Thoracic aorta (tissue), 2 donors: ENCODE results near the gene GALR3. TPM values are rescaled to one million over a fixed set of nuclear protein-coding genes. Genes with fewer than 3 reads are reported as not detected.

Experiments
- ATAC-seq: fragments of 150-250 bp; one replicate; pipeline ENCODE4 v1.8.0; 2017; ENCODE audit warnings: low read depth; ENCODE audit not compliant: insufficient number of reproducible peaks, low FRiP score
- DNase-seq: peaks from one replicate; pipeline ENCODE4 v3.0.0-alpha.2; 2020; ENCODE audit warnings: low spot score
- H3K27ac ChIP-seq, 2 donors: fragments of 200-600 bp; sonication (generic); 1 replicate in 1 of 2; 2 replicates in 1 of 2; pipeline ENCODE4 v1.5.1; 2016; ENCODE audit warnings: mild to moderate bottlenecking in 2 of 2, moderate library complexity in 2 of 2
- H3K27me3 ChIP-seq: fragments of 200-600 bp; sonication (generic); replicated peaks from 2 replicates; pipeline ENCODE4 v1.6.0; 2016; ENCODE audit warnings: mild to moderate bottlenecking; ENCODE audit not compliant: insufficient read depth
- H3K36me3 ChIP-seq: fragments of 200-600 bp; sonication (generic); one replicate; pipeline ENCODE4 v1.5.1; 2016
- H3K4me1 ChIP-seq, 2 donors: fragments of 200-600 bp; sonication (generic); 1 replicate in 1 of 2; 2 replicates in 1 of 2; pipeline versions ENCODE4 v1.5.1 to v1.6.0; 2016; ENCODE audit warnings: low read depth in 2 of 2, mild to moderate bottlenecking in 1 of 2; ENCODE audit not compliant: control insufficient read depth in 1 of 2
- H3K4me3 ChIP-seq: fragments of 200-600 bp; sonication (generic); 2 replicates; pipeline ENCODE4 v1.5.1; 2016; ENCODE audit warnings: mild to moderate bottlenecking
- H3K9me3 ChIP-seq: fragments of 200-600 bp; sonication (generic); 2 replicates; pipeline ENCODE4 v1.5.1; 2016
- total RNA-seq, 2 donors: library from RNA; depleted of rRNA; stranded (reverse); fragments of >200 nt; gene quantifications; one replicate each; pipeline versions ENCODE4 v1.1.0 to v1.2.3, GENCODE V29; 2016
- TF ChIP-seq, protein P1 (sequence below): fragments of 200-600 bp; sonication (generic); IDR thresholded peaks from one replicate; pipeline ENCODE4 v1.5.1; 2019; ENCODE audit warnings: antibody characterized with exemption

GALR3 gene
- total RNA-seq, 2 donors from 2014 or later = not detected

GRCh38 chr22:37854946-37855345 lies 31.8 kb downstream of the GALR3 start:
- H3K27ac ChIP-seq = no peak overlapping the region
- H3K36me3 ChIP-seq = peaks cover 41% of the 10 kb centered on the region
- H3K27me3 ChIP-seq = no peaks in the 10 kb centered on the region
- TF ChIP-seq, protein P1, sequence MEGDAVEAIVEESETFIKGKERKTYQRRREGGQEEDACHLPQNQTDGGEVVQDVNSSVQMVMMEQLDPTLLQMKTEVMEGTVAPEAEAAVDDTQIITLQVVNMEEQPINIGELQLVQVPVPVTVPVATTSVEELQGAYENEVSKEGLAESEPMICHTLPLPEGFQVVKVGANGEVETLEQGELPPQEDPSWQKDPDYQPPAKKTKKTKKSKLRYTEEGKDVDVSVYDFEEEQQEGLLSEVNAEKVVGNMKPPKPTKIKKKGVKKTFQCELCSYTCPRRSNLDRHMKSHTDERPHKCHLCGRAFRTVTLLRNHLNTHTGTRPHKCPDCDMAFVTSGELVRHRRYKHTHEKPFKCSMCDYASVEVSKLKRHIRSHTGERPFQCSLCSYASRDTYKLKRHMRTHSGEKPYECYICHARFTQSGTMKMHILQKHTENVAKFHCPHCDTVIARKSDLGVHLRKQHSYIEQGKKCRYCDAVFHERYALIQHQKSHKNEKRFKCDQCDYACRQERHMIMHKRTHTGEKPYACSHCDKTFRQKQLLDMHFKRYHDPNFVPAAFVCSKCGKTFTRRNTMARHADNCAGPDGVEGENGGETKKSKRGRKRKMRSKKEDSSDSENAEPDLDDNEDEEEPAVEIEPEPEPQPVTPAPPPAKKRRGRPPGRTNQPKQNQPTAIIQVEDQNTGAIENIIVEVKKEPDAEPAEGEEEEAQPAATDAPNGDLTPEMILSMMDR = no peak
- H3K4me1 ChIP-seq = peaks cover 9 to 38% of the 10 kb centered on the region in 2 donors
- DNase-seq (no peak), ATAC-seq (no peak)
- no peaks in the 10 kb centered on the region for H3K9me3 ChIP-seq
- H3K4me3 ChIP-seq = no peak overlapping the region

- no peak for DNase-seq
- peaks cover 45% of the 10 kb centered on the region for H3K36me3 ChIP-seq
- ATAC-seq = no peak
- peaks cover 4 to 37% of the 10 kb centered on the region in 2 donors for H3K4me1 ChIP-seq
- TF ChIP-seq, protein P1 = no peak
- no peaks in the 10 kb centered on the region for H3K27me3 ChIP-seq
- no peak overlapping the region for H3K27ac ChIP-seq
- H3K9me3 ChIP-seq = no peaks in the 10 kb centered on the region
- H3K4me3 ChIP-seq = no peak overlapping the region
Measured at GRCh38 chr22:37855462-37855861, 32.3 kb downstream of the GALR3 start.

DNA sequence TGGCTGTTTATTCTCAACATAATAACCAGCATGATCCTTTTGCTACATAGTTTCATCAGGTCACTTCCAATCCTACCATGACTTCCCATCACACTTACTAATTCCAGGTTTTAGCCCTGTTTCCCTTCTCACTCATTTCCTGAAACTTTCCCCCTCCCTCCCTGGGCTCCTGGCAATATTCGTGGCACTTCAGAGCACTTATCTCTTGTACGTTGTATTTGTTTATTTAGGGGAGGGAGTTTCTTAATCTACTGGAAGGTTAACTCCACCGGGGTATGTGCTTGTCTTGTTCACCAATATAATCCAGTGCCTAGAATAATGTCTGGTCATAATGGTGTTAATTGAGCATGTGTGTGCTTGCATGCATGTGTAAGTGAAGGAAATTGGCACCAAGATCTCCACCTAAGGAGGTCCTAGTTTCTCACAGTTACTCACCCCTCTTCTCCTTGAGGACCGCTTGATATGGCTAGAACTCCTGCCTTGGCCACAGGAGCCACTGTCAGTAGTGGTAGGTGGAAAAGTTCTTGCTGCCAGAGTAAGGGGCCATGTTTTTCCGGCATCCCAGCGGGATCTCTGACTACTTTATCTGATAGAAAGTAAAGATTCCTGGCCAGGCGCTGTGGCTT lies 37.7 kb downstream of the GALR3 start:
- H3K27me3 ChIP-seq = no peaks in the 10 kb centered on the region
- no peak overlapping the region for H3K27ac ChIP-seq
- H3K4me3 ChIP-seq = no peak overlapping the region
- TF ChIP-seq, protein P1 = no peak
- no peak for ATAC-seq
- no peaks in the 10 kb centered on the region for H3K9me3 ChIP-seq
- DNase-seq = no peak
- H3K4me1 ChIP-seq = peaks cover 0 to 20% of the 10 kb centered on the region in 2 donors
- peaks cover 67% of the 10 kb centered on the region for H3K36me3 ChIP-seq

DNA sequence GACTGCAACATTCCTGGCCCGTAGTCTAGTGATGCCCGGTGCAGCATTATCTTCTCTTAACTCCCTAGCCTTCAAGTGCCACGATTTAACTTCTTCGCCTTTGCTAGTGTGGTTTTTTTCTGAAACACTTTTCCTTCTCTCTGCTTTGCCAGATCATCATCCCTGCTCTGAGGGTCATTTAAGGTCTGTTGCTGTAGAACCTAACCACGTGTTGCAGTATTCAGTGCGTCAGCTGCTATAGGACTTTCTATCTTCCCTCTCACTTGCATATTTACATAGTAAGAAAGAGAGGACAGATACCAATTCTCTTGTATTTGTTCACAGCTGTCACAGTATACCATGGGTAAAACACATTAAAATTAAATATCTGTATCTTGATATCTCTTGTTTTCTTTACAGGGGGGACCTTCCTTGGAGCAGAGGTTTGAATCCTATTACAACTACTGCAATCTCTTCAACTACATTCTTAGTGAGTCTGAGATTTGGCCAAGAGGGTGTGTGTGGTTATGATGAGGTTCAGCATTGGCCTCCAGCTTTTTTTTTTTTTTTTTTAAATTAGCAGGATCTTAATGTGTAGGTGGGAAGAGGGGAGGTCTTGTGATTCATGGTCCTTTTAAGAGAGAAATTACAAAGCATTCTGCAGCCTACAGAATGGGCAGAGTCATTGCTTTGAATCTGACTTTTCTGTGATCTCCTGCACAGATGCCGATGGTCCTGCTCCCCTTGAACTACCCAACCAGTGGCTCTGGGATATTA lies 39.6 kb downstream of the GALR3 start:
- Histone ChIP-seq H3K36me3 (peaks cover 64% of the 10 kb centered on the region), H3K27ac (no peak overlapping the region)

DNA sequence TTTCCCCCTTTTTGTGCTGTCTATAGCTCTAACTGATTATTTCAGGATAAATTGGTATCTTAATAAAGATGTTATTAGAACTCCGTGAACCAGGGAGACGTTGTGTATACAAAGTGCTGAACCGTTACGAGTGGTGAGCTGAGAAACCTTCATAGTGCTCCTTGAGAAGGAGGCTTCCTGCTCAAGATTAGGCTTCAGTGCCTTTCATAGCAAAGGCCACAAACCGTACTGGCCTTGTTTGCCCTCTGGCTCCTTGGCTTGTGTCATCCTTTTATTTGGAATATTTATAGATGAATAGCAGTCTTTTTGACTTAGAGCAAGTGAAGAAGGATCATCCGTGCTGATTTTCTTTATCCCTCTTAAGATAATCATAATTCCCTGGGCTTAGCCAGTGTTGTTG lies 42.3 kb downstream of the GALR3 start:
- no peaks in the 10 kb centered on the region for H3K4me1 ChIP-seq
- TF ChIP-seq, protein P1 = no peak
- ATAC-seq = no peak
- peaks cover 66% of the 10 kb centered on the region for H3K36me3 ChIP-seq
- no peak overlapping the region for H3K4me3 ChIP-seq
- H3K27ac ChIP-seq = no peak overlapping the region
- no peak for DNase-seq
- no peaks in the 10 kb centered on the region for H3K27me3 ChIP-seq
- no peaks in the 10 kb centered on the region for H3K9me3 ChIP-seq

More for the DNA sequence above, 39.6 kb downstream of the GALR3 start:
- Histone ChIP-seq H3K4me1 (peaks cover 0 to 20% of the 10 kb centered on the region in 2 donors), H3K4me3 (no peak overlapping the region), H3K9me3 (no peaks in the 10 kb centered on the region), H3K27me3 (no peaks in the 10 kb centered on the region)
- ATAC-seq (no peak), DNase-seq (no peak)
- TF ChIP-seq, protein P1 = no peak
